ENCODE measurements around the gene PAPOLB.
"Not testable (repeated sequence)": the region's sequence is repeated elsewhere in the genome, so short reads cannot be mapped to it uniquely, and the experiment has no call there.

PAPOLB gene

DNA sequence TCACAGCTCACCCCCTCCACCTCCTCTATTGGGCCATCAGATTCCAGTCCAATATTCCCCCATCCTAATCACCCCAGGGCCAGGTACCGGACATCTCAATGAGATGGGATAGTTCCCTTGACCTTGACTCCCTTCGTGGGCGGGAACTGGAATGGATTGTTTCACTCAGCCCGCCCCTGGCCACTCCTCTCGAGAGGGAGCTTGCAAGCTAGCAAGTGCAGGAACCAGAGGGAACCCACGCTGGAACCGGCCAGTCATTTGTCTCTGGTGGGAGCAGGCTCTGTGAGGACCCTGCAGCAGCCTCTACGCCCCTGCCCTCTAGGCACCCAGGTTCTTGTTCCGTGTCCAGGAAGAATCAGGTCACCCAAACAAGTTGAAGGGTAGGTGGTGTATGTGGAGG, 32.7 kb upstream of the PAPOLB start:
- no peak for TF ChIP-seq ISL1 (CRISPR knock-in tag; IDR thresholded peaks at IDR 0.05)
- TF ChIP-seq, protein P1, sequence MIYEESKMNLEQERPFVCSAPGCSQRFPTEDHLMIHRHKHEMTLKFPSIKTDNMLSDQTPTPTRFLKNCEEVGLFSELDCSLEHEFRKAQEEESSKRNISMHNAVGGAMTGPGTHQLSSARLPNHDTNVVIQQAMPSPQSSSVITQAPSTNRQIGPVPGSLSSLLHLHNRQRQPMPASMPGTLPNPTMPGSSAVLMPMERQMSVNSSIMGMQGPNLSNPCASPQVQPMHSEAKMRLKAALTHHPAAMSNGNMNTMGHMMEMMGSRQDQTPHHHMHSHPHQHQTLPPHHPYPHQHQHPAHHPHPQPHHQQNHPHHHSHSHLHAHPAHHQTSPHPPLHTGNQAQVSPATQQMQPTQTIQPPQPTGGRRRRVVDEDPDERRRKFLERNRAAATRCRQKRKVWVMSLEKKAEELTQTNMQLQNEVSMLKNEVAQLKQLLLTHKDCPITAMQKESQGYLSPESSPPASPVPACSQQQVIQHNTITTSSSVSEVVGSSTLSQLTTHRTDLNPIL (CRISPR knock-in tag; IDR thresholded peaks at IDR 0.05; ENCODE audit: low read depth), result no peak
- TF ChIP-seq, protein P2, sequence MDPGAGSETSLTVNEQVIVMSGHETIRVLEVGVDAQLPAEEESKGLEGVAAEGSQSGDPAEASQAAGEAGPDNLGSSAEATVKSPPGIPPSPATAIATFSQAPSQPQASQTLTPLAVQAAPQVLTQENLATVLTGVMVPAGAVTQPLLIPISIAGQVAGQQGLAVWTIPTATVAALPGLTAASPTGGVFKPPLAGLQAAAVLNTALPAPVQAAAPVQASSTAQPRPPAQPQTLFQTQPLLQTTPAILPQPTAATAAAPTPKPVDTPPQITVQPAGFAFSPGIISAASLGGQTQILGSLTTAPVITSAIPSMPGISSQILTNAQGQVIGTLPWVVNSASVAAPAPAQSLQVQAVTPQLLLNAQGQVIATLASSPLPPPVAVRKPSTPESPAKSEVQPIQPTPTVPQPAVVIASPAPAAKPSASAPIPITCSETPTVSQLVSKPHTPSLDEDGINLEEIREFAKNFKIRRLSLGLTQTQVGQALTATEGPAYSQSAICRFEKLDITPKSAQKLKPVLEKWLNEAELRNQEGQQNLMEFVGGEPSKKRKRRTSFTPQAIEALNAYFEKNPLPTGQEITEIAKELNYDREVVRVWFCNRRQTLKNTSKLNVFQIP (CRISPR knock-in tag; IDR thresholded peaks at IDR 0.05; ENCODE audit: borderline replicate concordance, low read depth), result no peak
- no peak for TF ChIP-seq ZC3H10 (CRISPR knock-in tag; IDR thresholded peaks at IDR 0.05)
- no peak for TF ChIP-seq RARB (CRISPR knock-in tag; IDR thresholded peaks at IDR 0.05)
- no peak for TF ChIP-seq CSDC2 (CRISPR knock-in tag; IDR thresholded peaks at IDR 0.05)
- no peak for TF ChIP-seq ZNF70 (CRISPR knock-in tag; IDR thresholded peaks at IDR 0.05)
- no peak for TF ChIP-seq ZFP3 (CRISPR knock-in tag; IDR thresholded peaks at IDR 0.05)
- no peak for TF ChIP-seq GLIS3 (CRISPR knock-in tag; IDR thresholded peaks at IDR 0.05)
- TF ChIP-seq, protein P3, sequence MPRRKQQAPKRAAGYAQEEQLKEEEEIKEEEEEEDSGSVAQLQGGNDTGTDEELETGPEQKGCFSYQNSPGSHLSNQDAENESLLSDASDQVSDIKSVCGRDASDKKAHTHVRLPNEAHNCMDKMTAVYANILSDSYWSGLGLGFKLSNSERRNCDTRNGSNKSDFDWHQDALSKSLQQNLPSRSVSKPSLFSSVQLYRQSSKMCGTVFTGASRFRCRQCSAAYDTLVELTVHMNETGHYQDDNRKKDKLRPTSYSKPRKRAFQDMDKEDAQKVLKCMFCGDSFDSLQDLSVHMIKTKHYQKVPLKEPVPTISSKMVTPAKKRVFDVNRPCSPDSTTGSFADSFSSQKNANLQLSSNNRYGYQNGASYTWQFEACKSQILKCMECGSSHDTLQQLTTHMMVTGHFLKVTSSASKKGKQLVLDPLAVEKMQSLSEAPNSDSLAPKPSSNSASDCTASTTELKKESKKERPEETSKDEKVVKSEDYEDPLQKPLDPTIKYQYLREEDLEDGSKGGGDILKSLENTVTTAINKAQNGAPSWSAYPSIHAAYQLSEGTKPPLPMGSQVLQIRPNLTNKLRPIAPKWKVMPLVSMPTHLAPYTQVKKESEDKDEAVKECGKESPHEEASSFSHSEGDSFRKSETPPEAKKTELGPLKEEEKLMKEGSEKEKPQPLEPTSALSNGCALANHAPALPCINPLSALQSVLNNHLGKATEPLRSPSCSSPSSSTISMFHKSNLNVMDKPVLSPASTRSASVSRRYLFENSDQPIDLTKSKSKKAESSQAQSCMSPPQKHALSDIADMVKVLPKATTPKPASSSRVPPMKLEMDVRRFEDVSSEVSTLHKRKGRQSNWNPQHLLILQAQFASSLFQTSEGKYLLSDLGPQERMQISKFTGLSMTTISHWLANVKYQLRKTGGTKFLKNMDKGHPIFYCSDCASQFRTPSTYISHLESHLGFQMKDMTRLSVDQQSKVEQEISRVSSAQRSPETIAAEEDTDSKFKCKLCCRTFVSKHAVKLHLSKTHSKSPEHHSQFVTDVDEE (CRISPR knock-in tag; IDR thresholded peaks at IDR 0.05), result no peak
- TF ChIP-seq OSR1 (CRISPR knock-in tag; IDR thresholded peaks at IDR 0.05), result no peak
- TF ChIP-seq ZNF565 (CRISPR knock-in tag; conservative IDR thresholded peaks at IDR 0.05; ENCODE audit: low read depth), result no peak
- no peak for TF ChIP-seq BACH2 (CRISPR knock-in tag; IDR thresholded peaks at IDR 0.05; ENCODE audit: borderline replicate concordance)
- ATAC-seq, result no peak

GRCh38 chr7:4893929-4894475, 32.2 kb upstream of the PAPOLB start:
- TF ChIP-seq, protein P1 (CRISPR knock-in tag; IDR thresholded peaks at IDR 0.05; ENCODE audit: low read depth), result no peak
- TF ChIP-seq ISL1 (CRISPR knock-in tag; IDR thresholded peaks at IDR 0.05) (no peak), ESRRG (CRISPR knock-in tag; IDR thresholded peaks at IDR 0.05) (no peak), CSDC2 (CRISPR knock-in tag; IDR thresholded peaks at IDR 0.05) (no peak), GLIS3 (CRISPR knock-in tag; IDR thresholded peaks at IDR 0.05) (no peak), RARB (CRISPR knock-in tag; IDR thresholded peaks at IDR 0.05) (no peak), TOX (CRISPR knock-in tag; IDR thresholded peaks at IDR 0.05; ENCODE audit: borderline replicate concordance) (no peak), TCF4 (CRISPR knock-in tag; IDR thresholded peaks at IDR 0.05; ENCODE audit: borderline replicate concordance) (no peak), SNAI2 (CRISPR knock-in tag; IDR thresholded peaks at IDR 0.05) (no peak), CSRNP3 (CRISPR knock-in tag; IDR thresholded peaks at IDR 0.05) (no peak), BACH2 (CRISPR knock-in tag; IDR thresholded peaks at IDR 0.05; ENCODE audit: borderline replicate concordance) (no peak)
- TF ChIP-seq, protein P4, sequence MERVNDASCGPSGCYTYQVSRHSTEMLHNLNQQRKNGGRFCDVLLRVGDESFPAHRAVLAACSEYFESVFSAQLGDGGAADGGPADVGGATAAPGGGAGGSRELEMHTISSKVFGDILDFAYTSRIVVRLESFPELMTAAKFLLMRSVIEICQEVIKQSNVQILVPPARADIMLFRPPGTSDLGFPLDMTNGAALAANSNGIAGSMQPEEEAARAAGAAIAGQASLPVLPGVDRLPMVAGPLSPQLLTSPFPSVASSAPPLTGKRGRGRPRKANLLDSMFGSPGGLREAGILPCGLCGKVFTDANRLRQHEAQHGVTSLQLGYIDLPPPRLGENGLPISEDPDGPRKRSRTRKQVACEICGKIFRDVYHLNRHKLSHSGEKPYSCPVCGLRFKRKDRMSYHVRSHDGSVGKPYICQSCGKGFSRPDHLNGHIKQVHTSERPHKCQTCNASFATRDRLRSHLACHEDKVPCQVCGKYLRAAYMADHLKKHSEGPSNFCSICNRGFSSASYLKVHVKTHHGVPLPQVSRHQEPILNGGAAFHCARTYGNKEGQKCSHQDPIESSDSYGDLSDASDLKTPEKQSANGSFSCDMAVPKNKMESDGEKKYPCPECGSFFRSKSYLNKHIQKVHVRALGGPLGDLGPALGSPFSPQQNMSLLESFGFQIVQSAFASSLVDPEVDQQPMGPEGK (CRISPR knock-in tag; IDR thresholded peaks at IDR 0.05; ENCODE audit: borderline replicate concordance), result no peak
- no peak for ATAC-seq

DNA sequence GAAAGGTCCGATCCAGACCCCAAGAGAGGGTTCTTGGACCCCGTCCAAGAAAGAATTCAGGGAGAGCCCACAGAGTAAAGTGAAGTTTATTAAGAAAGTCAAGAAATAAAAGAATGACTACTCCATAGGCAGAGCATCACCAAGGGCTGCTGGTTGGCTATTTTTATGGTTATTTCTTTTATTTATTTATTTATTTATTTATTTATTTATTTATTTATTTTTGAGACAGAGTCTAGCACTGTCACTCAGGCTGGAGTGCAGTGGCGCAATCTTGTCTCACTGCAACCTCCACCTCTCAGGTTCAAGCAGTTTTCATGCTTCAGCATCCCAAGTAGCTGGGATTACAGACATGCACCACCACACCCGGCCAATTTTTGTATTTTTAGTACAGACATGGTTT, 31.4 kb upstream of the PAPOLB start:
- ATAC-seq, result not testable (repeated sequence)

GRCh38 chr7:4891522-4891921, 29.7 kb upstream of the PAPOLB start:
- not testable (repeated sequence) for ATAC-seq

Measured in SK-N-SH treated with all-trans-retinoic acid at 6 μM for 48 hours (cell line).